Measurements from ENCODE around the gene ARHGAP28. TPM values are rescaled to one million over a fixed set of nuclear protein-coding genes. Genes with fewer than 3 reads are reported as not detected.

ARHGAP28 gene
- total and polyA plus RNA-seq, 12 donors: 2.7 to 34.3 (median 7.3) TPM

DNA sequence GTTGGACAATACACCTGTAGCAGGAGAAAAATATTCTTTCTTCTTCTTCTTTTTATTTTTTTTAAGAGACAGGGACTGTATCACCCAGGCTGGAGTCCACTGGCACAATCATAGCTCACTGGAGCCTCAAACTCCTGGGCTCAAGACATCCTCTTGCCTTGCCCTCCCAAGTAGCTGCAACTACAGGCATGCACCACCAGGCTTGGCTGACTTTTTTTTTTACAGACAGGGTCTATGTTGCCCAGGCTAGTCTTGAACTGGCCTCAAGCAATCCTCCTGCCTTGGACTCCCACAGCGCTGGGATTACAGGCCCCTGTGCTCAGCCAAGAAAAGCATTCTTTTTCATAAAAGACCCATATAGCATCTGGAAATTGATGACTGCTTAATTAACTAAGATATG is 17.1 kb upstream of the ARHGAP28 start:
- Histone ChIP-seq H3K4me1 (replicated peaks in 1 of 2) (no peaks in the 10 kb centered on the region), H3K9me3 (replicated peaks in 1 of 3) (no peaks in the 10 kb centered on the region), H3K36me3 (replicated peaks in 1 of 2) (no peaks in the 10 kb centered on the region), H3K27ac (no peak overlapping the region), H3K4me3 (no peak overlapping the region), H3K27me3 (no peaks in the 10 kb centered on the region)
- DNase-seq: no peak
- no peak for TF ChIP-seq POLR2A (IDR thresholded peaks at IDR 0.05)
- TF ChIP-seq, protein P1, sequence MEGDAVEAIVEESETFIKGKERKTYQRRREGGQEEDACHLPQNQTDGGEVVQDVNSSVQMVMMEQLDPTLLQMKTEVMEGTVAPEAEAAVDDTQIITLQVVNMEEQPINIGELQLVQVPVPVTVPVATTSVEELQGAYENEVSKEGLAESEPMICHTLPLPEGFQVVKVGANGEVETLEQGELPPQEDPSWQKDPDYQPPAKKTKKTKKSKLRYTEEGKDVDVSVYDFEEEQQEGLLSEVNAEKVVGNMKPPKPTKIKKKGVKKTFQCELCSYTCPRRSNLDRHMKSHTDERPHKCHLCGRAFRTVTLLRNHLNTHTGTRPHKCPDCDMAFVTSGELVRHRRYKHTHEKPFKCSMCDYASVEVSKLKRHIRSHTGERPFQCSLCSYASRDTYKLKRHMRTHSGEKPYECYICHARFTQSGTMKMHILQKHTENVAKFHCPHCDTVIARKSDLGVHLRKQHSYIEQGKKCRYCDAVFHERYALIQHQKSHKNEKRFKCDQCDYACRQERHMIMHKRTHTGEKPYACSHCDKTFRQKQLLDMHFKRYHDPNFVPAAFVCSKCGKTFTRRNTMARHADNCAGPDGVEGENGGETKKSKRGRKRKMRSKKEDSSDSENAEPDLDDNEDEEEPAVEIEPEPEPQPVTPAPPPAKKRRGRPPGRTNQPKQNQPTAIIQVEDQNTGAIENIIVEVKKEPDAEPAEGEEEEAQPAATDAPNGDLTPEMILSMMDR (IDR thresholded peaks at IDR 0.05): no peak
- intact Hi-C loops (cut with DNase I): no loop called here
- WGBS, 4 donors: 88 to 100% (median 98%) methylated on average over 1 of the region's 1 CpG

DNA sequence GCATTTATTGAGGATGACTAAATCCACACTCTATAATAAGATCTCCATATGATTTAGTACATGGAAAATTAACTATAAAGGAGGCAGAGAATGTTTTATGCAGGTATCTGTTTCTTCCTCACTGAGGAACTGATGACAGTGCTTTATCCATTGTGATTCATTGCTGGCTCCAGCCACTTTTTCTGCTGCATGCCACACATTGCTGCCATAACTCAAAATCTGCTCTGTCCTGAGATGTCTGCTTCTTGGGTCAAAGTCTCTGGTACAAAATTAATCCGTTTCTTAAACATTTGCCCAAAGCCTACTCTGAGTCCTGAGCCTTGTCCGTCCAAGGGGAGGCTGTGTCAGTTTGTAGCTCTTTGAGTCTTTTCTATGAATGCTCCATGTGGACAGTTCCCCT is 15.5 kb upstream of the ARHGAP28 start:
- intact Hi-C loops (cut with DNase I): no loop called here
- WGBS, 4 donors: 68 to 75% (median 73%) methylated on average over 2 of the region's 2 CpGs
- no peaks in the 10 kb centered on the region for H3K9me3 ChIP-seq (replicated peaks in 1 of 3)
- H3K4me1 ChIP-seq (replicated peaks in 1 of 2): no peaks in the 10 kb centered on the region
- no peak overlapping the region for H3K4me3 ChIP-seq
- TF ChIP-seq, protein P1 (IDR thresholded peaks at IDR 0.05): no peak
- TF ChIP-seq POLR2A (IDR thresholded peaks at IDR 0.05): no peak
- no peak overlapping the region for H3K27ac ChIP-seq
- no peaks in the 10 kb centered on the region for H3K36me3 ChIP-seq (replicated peaks in 1 of 2)
- H3K27me3 ChIP-seq: no peaks in the 10 kb centered on the region
- no peak for DNase-seq

DNA sequence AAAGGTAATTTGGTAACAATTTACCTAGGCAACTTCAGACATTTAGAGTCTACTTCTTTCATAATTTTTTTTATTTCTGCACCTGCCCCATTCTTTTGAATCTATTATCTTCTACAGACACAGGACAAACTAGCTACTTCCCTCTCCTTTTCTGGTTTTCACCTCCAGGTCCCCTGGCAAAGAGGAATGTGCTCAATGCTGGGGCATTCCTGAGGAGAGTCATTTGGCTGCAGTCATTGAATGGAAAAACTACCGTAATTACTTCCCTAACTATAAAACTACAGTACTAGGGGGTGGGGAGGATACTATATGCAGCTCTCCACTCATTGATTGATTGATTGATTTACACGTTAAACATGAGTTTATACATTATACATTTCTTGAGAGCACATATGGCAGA is 11.2 kb upstream of the ARHGAP28 start:
- no peaks in the 10 kb centered on the region for H3K9me3 ChIP-seq (replicated peaks in 1 of 3)
- intact Hi-C loops (cut with DNase I): no loop called here
- H3K27me3 ChIP-seq: no peaks in the 10 kb centered on the region
- DNase-seq: no peak
- 77 to 93% (median 84%) methylated on average over 2 of the region's 2 CpGs for WGBS, 4 donors
- TF ChIP-seq, protein P1 (IDR thresholded peaks at IDR 0.05): no peak
- TF ChIP-seq POLR2A (IDR thresholded peaks at IDR 0.05): no peak
- H3K4me3 ChIP-seq: no peak overlapping the region
- no peaks in the 10 kb centered on the region for H3K36me3 ChIP-seq (replicated peaks in 1 of 2)
- no peak overlapping the region for H3K27ac ChIP-seq
- no peaks in the 10 kb centered on the region for H3K4me1 ChIP-seq (replicated peaks in 1 of 2)

DNA sequence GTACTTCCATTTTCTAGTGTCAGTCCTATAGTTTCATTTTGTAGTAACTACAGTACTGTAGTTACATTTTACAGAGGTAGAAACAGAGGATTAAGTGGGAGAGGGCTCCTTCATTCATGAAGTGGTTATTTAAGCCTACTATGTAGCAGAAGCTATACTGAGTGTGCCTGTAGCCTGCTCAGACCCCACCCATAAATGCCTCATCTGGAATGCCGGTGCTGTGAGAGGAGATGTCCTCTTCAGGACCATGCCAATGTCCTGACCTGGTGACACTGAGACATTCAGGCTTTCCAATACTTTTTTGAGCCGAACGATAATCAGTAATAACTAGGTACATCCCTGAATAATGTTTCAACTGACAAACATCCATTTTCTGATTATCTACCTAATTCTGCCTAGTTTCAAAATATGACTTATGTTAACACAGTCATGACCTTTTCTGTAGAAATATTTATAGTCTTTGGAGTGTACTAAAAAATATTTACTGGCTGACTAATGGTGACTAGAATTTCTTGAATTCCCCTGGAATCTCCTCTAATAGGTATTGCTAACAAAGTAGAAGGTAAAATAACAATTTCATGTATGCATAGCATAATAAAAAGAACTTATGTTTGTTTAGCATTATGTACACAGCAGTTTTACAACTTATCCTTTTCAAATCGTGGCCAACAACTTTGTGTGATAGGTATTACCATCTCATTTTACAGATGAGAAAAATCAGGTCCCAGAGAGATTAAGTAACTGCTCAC is 10.2 kb upstream of the ARHGAP28 start:
- H3K27me3 ChIP-seq: no peaks in the 10 kb centered on the region
- DNase-seq: no peak
- no peaks in the 10 kb centered on the region for H3K9me3 ChIP-seq (replicated peaks in 1 of 3)
- TF ChIP-seq, protein P1 (IDR thresholded peaks at IDR 0.05): no peak
- no peak for TF ChIP-seq POLR2A (IDR thresholded peaks at IDR 0.05)
- no peaks in the 10 kb centered on the region for H3K36me3 ChIP-seq (replicated peaks in 1 of 2)
- WGBS, 4 donors: 52 to 66% (median 64%) methylated on average over 4 of the region's 4 CpGs
- intact Hi-C loops (cut with DNase I): no loop called here
- no peak overlapping the region for H3K27ac ChIP-seq
- no peak overlapping the region for H3K4me3 ChIP-seq
- H3K4me1 ChIP-seq (replicated peaks in 1 of 2): no peaks in the 10 kb centered on the region

Data from adrenal gland (tissue), 12 donors.